ENCODE data around the gene HMGCR. TPM values are rescaled to one million over a fixed set of nuclear protein-coding genes. Genes with fewer than 3 reads are reported as not detected.

HMGCR gene
- total and polyA plus RNA-seq, 2 of the 8 experiments (the other 6 are each of a cell fraction or from before 2014, with no cell fraction given) = 45.8 to 199 TPM

- Histone ChIP-seq H2BK12ac (ENCODE audit: low read depth, low read length) (no peak overlapping the region), H3K23ac (ENCODE audit: insufficient read length) (no peak overlapping the region), H4K91ac (replicated peaks; ENCODE audit: insufficient read length, low read length) (no peak overlapping the region), H2BK15ac (ENCODE audit: low read length) (no peak overlapping the region), H2BK20ac (ENCODE audit: low read length) (no peak overlapping the region), H2BK5ac (ENCODE audit: low read depth, low read length) (no peak overlapping the region), H3K9me3 (ENCODE audit: insufficient read depth in 2 of 2, low read depth in 1 of 2, low read length in 1 of 2) (no peaks in the 10 kb centered on the region), H3K4me1 (replicated peaks in 1 of 4; ENCODE audit: control insufficient read depth in 3 of 4, insufficient read depth in 4 of 4, low read length in 3 of 4) (no peaks in the 10 kb centered on the region), H3K27ac (ENCODE audit: low read depth, low read length) (no peak overlapping the region), H3K18ac (ENCODE audit: extremely low read depth, low read length) (no peak overlapping the region), H3K27me3 (replicated peaks in 1 of 4; ENCODE audit: control insufficient read depth in 3 of 4, extremely low read depth in 1 of 4, insufficient read depth in 3 of 4, low read length in 3 of 4) (no peaks in the 10 kb centered on the region), H3K4me3 (ENCODE audit: extremely low read depth in 1 of 4, insufficient read depth in 2 of 4, low read depth in 3 of 4, low read length in 4 of 4) (no peak overlapping the region), H2AFZ (ENCODE audit: low read length) (no peak overlapping the region), H4K20me1 (replicated peaks in 1 of 2; ENCODE audit: control insufficient read depth in 1 of 2, insufficient read depth in 2 of 2, low read length in 2 of 2) (no peaks in the 10 kb centered on the region), H3K79me2 (ENCODE audit: control insufficient read depth in 1 of 2, insufficient read depth in 2 of 2, low read length in 2 of 2) (no peaks in the 10 kb centered on the region), H3K4ac (replicated peaks; ENCODE audit: insufficient read length, low read depth, low read length) (no peak overlapping the region), H3K4me2 (ENCODE audit: insufficient read depth in 1 of 2, low read depth in 2 of 2, low read length in 2 of 2) (no peak overlapping the region), H2AK5ac (ENCODE audit: low read depth, low read length) (no peak overlapping the region), H2BK120ac (replicated peaks; ENCODE audit: low read depth, low read length) (no peak overlapping the region), H3K9ac (replicated peaks in 1 of 4; ENCODE audit: extremely low read depth in 1 of 4, low read depth in 3 of 4, low read length in 3 of 4) (no peak overlapping the region), H3K23me2 (ENCODE audit: low read depth, low read length) (no peaks in the 10 kb centered on the region), H4K5ac (ENCODE audit: insufficient read length, low read depth, low read length) (no peak overlapping the region), H3K36me3 (ENCODE audit: control insufficient read depth in 2 of 4, insufficient read depth in 4 of 4, low read length in 3 of 4) (no peaks in the 10 kb centered on the region), H3K56ac (replicated peaks; ENCODE audit: insufficient read length, low read depth, low read length) (no peak overlapping the region), H3K79me1 (ENCODE audit: low read depth, low read length) (no peaks in the 10 kb centered on the region), H3K14ac (ENCODE audit: insufficient read length) (no peak overlapping the region), H4K8ac (ENCODE audit: extremely low read depth, insufficient read depth, low read length) (no peak overlapping the region)
- FAIRE-seq (no peak), DNase-seq (ENCODE audit: low read depth in 1 of 2, low spot score in 2 of 2) (no peak)
- CTCF ChIA-PET (ENCODE audit: partially characterized antibody) = interaction anchor here (0.6 to 1.0 kb wide), 3 partner anchors 27 to 595 kb away, joined by 3 to 4 read pairs (median 3); partner anchors contain the start of gene HMGCR
- 92% methylated on average over 3 of the region's 3 CpGs; no CpG with 5 or more reads in 1 of the 2 experiments for WGBS, 2 experiments (ENCODE audit: extremely low coverage in 1 of 2, insufficient coverage in 1 of 2, insufficient read length in 1 of 2, insufficient replicate concordance in 2 of 2, low coverage in 1 of 2, low lambda C conversion rate in 2 of 2, missing lambda C conversion rate in 1 of 2)
- POLR2A ChIA-PET (ENCODE audit: partially characterized antibody) = interaction anchor here (1.4 kb wide), 1 partner anchor 26 kb away, joined by 3 read pairs; the partner anchor contains the start of gene HMGCR
- TF ChIP-seq SP4 (IDR thresholded peaks at IDR 0.05; ENCODE audit: low read length) (no peak), ASH2L (IDR thresholded peaks at IDR 0.05; ENCODE audit: low read length) (no peak), CHD2 (IDR thresholded peaks at IDR 0.05; ENCODE audit: low read length) (no peak)
Observed at GRCh38 chr5:75310212-75310611, 26.8 kb upstream of the HMGCR start.
